GM10847 (cell line): ENCODE measurements around the gene LAMB3.

ENCODE experiments used
- POLR2A ChIP-seq: IDR thresholded peaks from 2 replicates; pipeline ENCODE4 v1.6.1; 2011; ENCODE audit not compliant: insufficient read length; ENCODE audit errors: extremely low read depth

Gene LAMB3

GRCh38 chr1:209603877-209604276, 48.3 kb downstream of the LAMB3 start:
- TF ChIP-seq POLR2A = no peak

GRCh38 chr1:209601809-209602657, 50.2 kb downstream of the LAMB3 start:
- TF ChIP-seq POLR2A = no peak

- TF ChIP-seq POLR2A = no peak
Measured at GRCh38 chr1:209600541-209600940, 51.7 kb downstream of the LAMB3 start.

GRCh38 chr1:209598227-209598626, 54.0 kb downstream of the LAMB3 start:
- no peak for TF ChIP-seq POLR2A

- TF ChIP-seq POLR2A = no peak
Measured at GRCh38 chr1:209597499-209597898, 54.7 kb downstream of the LAMB3 start.

- no peak for TF ChIP-seq POLR2A
Measured at GRCh38 chr1:209595599-209596285, 56.5 kb downstream of the LAMB3 start.

- no peak for TF ChIP-seq POLR2A
Measured at GRCh38 chr1:209595028-209595427, 57.2 kb downstream of the LAMB3 start.

GRCh38 chr1:209594440-209594839, 57.8 kb downstream of the LAMB3 start:
- TF ChIP-seq POLR2A = no peak

- no peak for TF ChIP-seq POLR2A
Measured at GRCh38 chr1:209593747-209594146, 58.5 kb downstream of the LAMB3 start.

GRCh38 chr1:209590405-209590804, 61.8 kb downstream of the LAMB3 start:
- no peak for TF ChIP-seq POLR2A

GRCh38 chr1:209589863-209590262, 62.4 kb downstream of the LAMB3 start:
- TF ChIP-seq POLR2A = no peak

GRCh38 chr1:209589440-209589839, 62.8 kb downstream of the LAMB3 start:
- TF ChIP-seq POLR2A = no peak

GRCh38 chr1:209587789-209588188, 64.4 kb downstream of the LAMB3 start:
- no peak for TF ChIP-seq POLR2A

GRCh38 chr1:209586221-209586740, 65.9 kb downstream of the LAMB3 start:
- TF ChIP-seq POLR2A = no peak

- no peak for TF ChIP-seq POLR2A
Measured at GRCh38 chr1:209585672-209586071, 66.6 kb downstream of the LAMB3 start.

GRCh38 chr1:209585197-209585596, 67.0 kb downstream of the LAMB3 start:
- no peak for TF ChIP-seq POLR2A
